GM19324 (cell line): Measurements from ENCODE around the gene DCTPP1.
"Not testable (repeated sequence)": the region's sequence is repeated elsewhere in the genome, so short reads cannot be mapped to it uniquely, and the experiment has no call there.

Source experiments
- ATAC-seq: cut with Tn5 transposase; IDR thresholded peaks from one replicate; pipeline ENCODE4 v1.9.1; 2021; ENCODE audit warnings: mild to moderate bottlenecking, moderate library complexity; ENCODE audit not compliant: unreplicated experiment, low FRiP score

DCTPP1 gene

DNA sequence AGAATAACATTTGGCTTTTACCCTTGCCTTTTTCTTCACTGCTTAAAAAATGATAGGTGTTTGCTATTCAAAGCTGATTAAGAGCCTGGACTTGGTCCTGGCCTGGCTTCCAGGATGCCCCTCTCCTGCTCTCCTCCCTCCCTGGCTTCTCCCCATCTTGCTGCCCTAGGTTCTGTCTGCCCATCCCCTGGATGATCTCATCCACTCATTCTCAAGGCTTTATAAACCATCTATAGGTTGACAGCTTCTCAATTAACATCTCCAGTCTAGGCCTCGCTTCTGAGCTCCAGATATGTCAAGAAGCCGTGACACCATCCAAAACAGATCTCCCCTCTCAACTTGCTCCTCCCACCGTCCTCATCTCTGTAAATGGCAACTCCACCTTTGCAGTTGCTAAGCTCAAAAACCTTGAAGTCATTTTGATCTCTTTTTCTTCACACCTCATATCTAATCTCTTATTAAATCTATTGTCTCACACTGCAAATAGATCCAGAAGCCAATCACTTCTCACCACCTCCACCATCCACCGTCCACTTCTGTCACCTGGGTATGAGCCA is 13.7 kb downstream of the DCTPP1 start:
- no peak for ATAC-seq

DNA sequence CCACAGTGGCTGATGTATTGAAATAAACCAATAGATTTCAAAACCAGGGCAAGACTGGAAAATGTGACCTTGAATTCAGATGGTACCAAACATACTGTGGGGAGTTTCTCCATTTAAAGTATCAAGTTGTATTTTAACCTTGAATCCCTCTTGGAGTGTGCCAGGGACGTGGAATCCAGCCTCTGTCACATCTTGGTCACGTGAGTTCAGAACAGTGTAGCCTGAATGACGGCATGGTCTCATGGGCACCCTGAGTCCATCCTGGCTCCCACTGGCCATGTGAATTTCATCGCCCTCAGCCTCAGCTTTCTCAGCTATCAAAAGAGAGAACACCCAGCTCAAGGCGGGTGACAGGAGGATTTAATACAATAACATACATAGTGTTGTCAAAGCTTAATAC is 15.7 kb downstream of the DCTPP1 start:
- no peak for ATAC-seq

DNA sequence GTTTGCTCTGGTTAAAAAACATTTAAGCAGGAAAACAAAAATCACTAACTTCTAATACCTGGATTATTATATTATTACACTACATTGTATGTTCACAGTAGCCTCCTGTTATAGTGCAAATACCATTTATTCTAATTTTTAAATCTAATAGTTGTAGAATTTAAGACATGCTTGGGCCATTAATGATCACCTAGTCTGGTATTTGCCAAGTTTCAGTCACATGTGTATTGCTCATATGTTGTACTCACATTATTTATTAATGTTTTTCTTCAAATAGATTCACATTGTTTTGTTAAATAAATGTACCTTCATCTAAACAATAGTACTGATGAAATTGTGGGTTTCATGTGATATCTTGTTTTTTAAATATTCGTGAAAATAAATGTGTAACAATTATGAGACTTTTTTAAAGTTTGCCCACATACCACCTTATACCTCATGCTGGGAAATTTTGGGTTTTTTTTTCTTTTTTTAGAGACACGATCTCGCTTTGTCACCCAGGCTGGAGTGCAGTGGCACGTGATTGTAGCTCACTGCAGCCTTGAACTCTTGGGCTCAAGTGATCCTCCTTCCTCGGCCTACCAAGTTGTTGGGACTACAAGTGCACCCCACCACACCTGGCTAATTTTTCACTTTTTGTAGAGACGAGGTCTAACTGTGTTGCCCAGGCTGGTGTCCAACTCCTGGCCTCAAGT is 16.6 kb downstream of the DCTPP1 start:
- ATAC-seq, result no peak

DNA sequence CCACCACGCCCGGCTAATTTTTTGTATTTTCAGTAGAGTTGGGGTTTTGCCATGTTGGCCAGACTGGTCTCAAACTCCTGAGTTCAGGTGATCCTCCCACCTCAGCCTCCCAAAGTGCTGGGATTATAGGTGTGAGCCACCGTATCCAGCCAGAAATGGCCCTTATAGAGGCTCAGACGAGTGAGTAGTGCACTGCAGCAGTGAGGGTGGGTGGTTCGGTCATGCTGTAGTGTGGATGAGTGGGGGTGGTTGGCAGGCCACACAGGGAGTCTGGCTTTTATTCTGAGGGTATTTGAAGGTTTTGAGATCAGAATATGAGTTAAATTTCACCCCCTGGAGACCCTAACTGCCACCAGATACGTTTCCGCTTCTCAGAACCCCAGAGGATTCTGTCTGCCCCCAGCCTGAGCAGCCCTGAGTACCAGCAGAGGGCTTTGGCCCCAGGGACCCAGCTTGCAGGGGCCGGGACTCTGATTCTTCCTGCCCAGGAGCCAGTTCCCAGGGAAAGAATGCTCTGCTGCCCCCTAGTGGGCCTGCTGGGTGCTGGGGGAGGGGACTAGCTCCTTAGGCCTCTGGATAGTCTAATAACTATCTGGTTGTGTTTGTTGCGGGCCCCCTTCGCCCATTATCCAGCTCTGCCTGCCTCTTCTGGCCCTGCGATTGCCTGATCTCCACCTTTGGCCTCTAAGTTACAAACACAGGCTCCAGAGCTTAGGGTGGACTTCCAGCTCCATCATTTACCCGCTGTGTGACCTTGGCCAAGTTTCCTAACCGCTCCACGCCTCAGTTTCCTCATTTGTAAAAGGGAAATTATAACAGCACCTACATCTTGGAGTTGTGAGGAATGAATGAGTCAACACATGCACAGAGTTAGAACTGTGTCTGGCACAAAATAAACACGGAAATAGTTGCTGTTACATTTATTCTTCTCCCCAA is 20.4 kb downstream of the DCTPP1 start:
- ATAC-seq, result no peak

DNA sequence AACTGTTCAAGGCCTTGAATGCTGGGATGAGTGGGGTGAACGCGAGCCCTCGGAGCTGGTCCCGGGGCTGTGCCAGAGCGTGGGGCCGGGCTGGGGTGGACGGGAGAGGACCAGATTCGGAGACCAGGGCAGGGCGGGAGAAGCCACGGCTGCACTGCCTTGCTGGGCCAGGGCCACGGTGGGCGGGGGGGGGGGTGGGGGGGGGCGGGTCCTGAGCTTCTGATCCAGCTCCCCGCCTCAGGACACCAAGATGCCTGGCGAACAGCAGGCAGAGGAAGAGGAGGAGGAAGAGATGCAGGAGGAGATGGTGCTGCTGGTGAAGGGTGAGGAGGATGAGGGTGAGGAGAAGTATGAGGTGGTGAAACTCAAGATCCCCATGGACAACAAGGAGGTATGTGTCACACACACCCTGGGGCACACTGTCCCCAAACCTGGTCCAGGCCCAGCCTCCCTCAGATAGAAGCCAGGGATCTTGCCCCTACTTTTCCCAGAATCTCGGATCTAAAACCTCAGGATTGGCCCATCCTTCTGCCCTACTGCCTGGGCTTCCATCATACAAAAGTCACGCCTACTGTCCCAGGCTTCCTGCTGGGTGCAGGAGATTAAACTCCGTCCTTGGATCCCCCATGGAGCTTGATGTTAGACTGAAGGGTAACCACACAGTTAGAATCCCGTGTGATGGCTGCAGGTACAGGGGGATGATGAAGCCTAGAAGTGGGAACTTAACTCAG is 21.9 kb downstream of the DCTPP1 start:
- no peak for ATAC-seq

DNA sequence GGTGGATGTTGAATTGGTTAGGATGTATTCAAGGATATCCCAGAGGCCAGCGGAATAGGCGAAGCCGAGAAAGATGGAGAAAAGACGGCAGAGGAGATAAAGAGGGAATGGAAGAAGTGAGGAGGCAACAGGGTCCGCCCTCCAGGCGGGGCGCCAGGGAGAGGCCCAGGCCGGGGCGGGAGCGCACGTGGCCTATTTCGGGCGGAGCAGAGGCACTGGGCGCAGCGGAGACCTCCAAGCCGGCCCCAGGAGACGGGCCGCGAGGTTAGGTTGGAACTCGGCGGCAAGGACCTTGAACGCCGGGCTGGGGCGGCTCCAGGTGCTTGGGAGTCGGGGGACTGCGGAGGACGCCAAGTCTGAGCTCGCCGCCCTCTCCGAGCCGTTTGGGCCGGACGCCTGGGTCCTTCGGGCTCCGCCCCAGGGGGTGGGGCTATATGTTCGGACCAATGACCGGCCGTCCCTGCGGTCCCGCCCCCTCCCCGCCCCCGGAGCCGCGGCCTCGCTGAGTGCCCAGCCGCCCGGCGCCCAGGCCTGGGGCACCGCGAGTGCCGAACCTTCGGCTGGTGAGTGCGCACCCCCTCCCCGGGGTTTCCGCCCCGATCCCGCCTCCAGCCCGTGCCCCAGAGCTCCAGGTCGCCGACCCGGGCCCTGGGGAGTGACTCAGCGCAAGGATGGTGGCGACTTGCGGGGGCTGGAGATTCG is 22.6 kb downstream of the DCTPP1 start, which contains the start of gene ZNF771:
Gene ZNF771 (plus strand): TSS at position 505 of the 702 bp plus-strand sequence. CDS start 448 bp downstream, outside the sequence.
- ATAC-seq, result peak; percentile 85

DNA sequence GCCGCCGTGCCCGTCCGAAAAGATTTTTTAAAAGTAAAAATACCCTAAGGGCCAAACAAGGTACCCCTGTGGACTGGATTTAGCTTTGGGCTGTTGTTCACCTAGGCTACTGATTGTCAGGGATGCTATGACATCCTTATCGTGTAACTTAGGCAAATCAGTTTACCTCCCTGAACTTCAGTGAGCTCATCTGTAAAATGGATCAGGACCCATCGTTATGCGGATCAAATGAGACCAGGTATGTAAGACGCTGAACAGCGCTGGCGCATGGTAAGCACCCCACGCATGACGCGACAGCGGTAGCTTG is 23.1 kb downstream of the DCTPP1 start:
- ATAC-seq, result peak; percentile 7

DNA sequence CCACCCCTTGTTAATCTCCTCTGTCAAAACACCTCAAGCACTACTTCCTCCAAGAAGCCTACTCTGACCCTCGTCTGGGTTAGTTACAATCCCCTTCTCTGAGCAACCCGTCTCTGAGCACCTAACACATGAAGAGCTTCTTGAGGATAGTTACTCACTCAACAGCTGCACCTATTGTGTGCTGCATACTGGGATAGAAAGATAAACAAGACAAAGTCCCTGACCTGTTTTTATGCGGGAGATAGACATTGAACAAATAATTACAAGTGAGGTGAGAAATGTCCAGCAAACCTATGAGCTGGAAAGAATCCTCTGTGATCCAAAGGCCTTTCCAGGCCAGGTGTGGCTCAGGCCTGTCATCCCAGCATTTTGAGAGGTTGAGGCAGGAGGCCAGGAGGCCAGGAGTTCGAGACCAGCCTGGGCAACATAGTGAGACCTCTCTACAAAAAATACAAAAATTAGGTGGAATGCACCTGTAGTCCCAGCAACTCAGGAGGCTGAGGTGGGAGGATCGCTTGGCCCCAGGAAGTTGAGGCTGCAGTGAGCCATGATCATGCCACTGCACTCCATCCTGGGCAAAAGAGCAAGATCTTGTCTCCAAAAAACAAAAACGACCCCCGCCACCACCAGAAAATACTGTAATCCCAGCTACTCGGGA is 27.9 kb downstream of the DCTPP1 start:
- no peak for ATAC-seq

DNA sequence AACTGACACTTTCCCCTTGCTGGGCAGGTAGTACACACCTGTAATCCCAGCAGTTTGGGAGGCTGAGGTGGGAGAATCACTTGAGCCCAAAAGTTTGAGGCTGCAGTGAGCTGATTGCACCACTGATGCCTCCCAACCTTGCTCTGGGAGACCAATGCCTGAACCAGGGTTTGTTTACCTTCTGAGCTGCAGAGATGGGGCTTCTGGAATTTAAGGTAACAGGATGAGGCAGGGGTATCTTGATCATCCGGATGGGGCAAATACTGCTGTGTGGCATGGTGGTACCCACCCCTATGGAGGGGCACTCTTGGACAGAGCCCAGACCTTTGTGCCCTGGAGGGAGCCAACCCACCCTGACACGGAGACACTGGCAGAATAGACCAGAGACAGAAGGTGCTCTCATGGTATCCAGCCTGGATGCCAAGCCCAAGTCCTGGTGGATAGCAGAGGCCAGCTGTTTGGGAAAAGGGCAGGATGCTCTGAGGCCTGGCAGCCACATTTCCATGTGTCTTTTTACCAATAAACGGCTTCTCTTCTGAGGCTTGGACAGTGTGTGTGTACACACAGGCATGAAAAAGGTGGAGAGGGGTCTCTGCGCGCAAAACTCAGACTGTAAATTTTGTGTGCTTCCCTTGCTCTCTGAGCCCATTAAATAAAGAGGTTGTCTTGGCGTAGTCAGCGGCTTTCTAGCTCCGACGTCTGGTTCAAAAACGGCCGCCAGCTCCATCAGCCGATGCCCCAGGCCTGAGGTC is 30.2 kb downstream of the DCTPP1 start:
- no peak for ATAC-seq

DNA sequence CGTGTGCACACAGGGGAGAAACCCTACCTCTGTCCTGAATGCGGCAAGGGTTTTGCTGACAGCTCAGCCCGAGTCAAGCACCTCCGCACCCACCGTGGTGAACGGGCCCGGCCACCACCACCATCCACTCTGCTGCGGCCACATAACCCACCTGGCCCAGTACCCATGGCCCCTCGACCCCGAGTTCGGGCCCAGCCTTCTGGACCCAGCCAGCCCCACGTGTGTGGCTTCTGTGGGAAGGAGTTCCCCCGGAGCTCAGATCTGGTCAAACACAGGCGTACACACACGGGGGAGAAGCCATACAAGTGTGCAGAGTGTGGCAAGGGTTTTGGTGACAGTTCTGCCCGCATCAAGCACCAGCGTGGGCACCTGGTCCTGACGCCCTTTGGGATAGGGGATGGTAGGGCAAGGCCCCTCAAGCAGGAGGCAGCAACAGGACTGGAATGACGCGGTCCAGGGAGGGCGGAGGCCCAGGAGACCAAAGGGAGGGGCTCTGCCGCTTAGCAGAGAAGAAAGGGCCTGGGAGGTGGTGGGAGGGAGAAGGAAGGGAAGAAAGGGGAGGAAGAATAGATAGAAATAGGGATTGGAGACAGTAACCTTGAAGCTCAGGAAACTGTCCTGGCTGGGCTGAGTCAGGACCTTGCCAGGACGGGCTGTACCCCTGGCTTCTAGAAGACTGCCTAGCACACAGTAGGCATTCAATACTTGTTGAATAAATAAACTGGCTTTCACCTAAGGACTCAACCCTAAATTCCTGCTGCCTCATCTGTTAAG is 31.0 kb downstream of the DCTPP1 start:
- ATAC-seq, result no peak

DNA sequence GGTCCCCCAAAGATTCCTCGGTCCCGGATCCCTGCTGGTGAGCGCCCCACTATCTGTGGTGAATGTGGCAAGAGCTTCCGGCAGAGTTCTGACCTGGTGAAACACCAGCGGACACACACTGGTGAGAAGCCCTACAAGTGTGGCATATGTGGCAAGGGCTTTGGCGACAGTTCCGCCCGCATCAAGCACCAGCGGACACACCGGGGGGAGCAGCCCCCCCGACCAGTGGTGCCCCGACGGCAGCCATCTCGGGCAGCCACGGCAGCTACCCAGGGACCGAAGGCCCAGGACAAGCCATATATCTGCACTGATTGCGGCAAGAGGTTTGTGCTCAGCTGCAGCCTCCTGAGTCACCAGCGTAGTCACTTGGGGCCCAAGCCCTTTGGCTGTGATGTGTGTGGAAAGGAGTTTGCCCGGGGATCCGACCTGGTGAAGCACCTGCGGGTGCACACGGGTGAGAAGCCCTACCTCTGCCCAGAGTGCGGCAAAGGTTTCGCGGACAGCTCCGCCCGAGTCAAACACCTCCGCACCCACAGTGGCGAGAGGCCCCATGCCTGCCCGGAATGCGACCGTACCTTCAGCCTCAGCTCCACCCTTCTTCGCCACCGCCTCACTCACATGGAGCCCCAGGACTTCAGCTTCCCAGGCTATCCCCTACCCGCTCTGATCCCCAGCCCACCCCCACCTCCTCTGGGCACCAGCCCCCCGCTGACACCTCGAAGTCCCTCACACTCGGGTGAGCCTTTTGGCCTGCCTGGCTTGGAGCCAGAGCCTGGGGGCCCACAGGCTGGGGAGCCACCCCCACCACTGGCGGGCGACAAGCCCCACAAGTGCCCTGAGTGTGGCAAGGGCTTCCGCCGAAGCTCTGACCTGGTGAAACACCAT is 31.8 kb downstream of the DCTPP1 start:
- ATAC-seq, result no peak

DNA sequence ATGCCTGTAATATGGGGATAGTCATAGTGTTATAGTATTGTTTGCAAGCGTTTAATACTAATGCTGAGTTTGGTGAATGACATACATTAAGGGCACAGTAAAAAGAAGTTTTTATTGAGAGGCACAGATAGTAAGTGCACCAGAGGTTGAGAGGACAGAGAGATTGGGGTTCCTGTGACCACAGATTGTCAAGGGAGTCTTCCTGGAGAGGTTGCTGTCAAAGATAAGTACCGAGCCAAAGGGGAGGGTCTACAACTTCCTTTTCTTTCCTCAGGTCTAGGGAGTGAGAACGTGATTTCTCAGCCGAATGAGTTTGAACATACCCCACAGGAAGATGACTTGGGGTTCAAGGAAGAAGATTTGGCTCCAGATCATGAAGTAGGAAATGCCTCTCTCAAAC is 32.8 kb downstream of the DCTPP1 start:
- ATAC-seq, result no peak

DNA sequence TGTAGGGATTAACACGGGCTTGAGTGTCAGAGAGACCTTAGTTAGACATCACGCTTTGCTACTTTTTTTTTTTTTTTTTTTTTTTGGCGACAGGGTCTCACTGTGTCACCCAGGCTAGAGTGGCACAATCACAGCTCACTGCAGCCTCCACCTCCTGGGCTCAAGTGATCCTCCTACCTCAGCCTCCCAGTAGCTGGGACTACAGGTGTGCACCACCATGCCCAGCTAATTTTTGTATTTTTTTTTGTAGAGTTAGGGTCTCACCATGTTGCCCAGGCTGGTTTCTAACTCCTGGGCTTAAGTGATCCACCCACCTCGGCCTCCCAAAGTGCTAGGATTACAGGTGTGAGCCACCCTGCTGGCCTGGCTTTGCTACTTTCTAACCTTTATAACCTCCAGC is 33.2 kb downstream of the DCTPP1 start:
- not testable (repeated sequence) for ATAC-seq

DNA sequence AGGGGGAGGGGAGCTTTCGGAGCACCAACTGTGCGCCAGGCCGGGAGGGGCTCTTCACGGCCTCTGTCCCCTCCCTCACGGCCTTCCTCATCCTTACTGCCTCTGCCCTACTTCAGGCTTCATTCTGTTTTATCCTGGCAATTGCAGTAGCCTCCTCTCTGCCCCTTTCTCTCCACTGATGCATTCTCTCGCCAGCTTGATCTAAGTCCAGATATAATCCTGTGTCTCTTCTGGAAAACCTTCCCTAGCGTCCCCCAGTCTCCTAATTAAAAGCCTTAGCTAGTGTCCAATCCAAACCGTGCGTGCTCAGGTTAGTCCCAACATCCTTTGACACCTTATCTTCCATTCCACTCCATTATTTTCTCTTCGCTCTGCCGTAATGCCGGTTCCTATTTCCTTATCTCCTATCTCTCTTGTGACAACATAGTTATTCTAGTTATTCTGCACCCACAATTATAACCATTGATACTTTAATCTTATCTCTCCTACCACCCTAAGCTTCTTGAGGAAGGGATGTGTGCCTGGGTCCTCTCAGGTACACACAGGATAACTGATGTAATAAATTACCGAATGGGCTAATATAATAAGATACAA is 33.7 kb downstream of the DCTPP1 start:
- ATAC-seq, result no peak

DNA sequence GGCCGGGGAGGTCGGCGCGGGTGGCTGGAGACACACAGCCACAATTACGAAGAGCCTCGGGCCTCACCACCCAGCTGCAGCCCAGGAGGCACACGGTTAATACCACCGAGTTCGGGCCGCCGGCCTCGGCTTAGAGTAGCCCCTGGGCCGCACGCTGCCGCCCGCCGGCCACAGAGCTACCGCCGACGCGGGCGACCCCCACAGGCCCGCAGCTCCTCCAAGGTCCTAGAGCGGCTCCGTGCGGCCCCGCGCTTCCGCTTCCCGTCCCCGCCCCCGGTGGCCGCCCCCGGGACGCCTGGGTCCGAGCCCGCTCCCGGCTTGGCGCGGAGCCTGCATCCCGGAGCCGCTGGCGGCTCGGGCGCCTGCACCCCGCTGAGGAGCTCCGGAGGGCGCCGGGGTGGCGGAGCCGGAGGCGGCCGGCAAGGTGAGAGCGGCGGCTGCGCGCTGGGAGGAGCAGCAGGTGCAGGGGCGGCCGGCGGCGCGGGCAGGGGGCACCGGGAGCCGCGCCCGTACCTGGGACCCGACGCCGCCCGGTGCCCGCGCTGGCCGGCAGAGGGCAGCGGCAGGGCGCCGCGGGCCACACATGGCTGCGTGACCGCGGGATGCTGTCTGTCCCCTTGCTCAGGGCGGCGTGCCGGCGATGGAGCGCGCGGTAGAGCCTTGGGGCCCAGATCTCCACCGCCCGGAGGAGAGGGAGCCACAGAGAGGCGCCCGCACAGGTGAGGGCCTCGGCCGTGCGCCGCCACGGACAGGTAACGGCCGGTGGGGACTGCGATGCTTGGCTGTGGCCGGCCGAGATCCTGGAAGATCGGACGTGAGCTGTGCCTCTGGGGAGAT is 34.5 kb downstream of the DCTPP1 start, which contains the start of gene ZNF48:
Gene ZNF48 (plus strand): TSS at position 266 of the 837 bp plus-strand sequence. CDS start 375 bp downstream, at position 641.
- peak; percentile 71 for ATAC-seq

DNA sequence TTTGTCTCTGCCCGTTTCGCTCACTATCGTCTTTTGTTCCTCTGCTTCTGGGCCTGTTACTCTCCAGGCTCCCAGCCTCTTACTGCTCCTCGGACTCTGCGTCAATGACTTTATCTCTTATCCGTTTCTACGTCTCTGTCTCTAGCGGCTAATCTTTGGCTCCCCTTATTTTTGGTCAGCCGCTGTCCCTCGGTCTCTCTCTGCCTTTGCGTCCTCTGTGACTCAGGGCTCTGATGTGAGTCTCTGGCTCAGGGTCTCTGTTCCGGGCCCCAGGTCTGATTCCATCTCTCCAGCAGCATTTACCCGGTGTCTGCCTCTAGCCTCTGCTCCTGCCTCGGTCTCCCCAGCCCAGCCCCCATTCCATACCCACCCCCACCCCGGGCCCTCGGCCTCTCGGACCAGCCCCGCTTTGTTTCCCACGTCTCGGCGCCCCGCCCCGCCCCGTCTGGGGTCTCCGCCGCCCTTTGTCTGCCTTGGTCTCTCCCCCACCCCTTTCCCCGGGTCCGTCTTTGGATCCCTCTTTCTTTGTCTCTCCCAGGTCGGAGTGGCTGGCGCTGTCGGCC is 35.2 kb downstream of the DCTPP1 start:
- ATAC-seq, result no peak
